Mucosa of gallbladder (tissue), 1 donor: ENCODE data around the gene NUMBL. TPM values are rescaled to one million over a fixed set of nuclear protein-coding genes. Genes with fewer than 3 reads are reported as not detected.
"Not testable (repeated sequence)": the region's sequence is repeated elsewhere in the genome, so short reads cannot be mapped to it uniquely, and the experiment has no call there.

ENCODE experiments used
- DNase-seq: peaks from one replicate; pipeline ENCODE4 v3.0.0-alpha.2; 2020; ENCODE audit warnings: low spot score
- total RNA-seq: library from RNA; stranded (reverse); gene quantifications from one replicate; pipeline ENCODE4 v1.2.1, GENCODE V29; 2021
- donor health status: DM: no; HTN: no; CAD: no.

The NUMBL gene
- total RNA-seq, 1 donor from 2014 or later: 52.9 TPM

DNA sequence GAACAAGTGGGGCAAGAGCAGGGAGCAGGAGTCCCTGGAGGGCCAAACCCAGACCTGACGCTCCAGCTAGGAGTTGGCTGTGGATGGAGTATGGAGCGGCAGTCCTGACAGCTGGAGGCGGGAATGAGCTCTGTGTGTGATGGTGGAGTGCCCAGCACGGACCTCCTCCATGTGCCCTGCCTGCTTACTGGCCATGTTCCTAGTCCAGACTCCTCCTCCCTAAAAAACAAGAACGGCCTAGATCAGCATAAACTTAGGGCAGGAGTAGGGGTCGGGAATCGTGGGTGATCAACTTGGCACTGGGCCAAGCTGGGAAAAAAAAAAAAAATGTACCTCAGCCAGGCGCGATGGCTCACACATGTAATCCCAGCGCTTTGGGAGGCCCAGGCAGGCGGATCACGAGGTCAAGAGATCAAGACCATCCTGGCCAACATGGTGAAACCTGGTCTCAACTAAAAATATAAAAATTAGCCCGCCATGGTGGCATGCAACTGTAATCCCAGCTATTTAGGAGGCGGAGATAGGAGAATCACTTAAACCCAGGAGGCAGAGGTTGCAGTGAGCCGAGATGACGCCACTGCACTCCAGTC lies 59.8 kb downstream of the NUMBL start:
- DNase-seq: no peak

DNA sequence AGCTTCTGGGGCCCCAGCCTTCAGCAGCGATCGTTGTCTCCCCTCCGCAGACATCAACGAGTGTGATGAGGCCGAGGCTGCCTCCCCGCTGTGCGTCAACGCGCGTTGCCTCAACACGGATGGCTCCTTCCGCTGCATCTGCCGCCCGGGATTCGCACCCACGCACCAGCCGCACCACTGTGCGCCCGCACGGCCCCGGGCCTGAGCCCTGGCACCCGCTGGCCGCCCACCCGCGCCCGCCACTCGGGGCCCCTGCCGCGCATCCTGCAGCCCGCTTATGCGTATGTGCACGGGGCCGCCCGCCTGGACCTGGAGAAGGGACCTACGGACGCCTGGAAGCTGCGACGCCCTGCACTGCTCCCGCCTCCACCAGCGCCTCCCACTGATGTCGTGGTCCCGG lies 61.1 kb downstream of the NUMBL start:
- no peak for DNase-seq

DNA sequence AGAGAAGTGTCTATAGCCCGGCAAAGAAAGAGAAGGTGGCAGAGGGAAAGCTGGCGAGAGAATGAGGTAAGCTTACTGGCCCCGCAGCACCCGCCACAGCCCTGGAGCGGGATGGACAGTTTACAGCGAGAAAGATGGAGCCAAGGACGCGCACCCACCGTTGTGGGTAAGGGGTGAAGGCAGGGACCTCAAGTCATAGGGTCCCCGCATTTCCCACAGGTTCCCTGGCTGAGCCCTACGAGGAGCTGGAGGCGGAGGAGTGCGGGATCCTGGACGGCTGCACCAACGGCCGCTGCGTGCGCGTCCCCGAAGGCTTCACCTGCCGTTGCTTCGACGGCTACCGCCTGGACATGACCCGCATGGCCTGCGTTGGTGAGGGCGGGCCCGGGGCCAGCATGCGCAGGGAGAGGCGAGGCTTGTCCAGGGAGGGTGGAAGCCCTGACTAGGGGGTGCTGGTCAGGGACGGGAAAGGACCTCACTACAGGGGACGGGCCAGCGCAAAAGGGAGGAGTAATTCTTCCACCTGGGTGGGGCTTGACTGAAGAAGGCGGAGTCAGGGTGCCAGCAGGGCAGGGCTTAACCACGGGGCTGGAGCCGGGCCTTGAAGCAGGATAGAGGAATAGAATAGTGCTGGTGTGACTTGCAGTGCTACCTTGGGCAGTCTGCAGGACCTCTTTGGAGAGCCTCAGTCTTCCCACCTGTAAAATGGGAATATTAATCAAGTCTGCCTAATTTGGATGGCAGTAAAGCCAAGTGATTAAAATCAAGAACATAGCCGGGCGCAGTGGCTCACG lies 62.8 kb downstream of the NUMBL start:
- no peak for DNase-seq

DNA sequence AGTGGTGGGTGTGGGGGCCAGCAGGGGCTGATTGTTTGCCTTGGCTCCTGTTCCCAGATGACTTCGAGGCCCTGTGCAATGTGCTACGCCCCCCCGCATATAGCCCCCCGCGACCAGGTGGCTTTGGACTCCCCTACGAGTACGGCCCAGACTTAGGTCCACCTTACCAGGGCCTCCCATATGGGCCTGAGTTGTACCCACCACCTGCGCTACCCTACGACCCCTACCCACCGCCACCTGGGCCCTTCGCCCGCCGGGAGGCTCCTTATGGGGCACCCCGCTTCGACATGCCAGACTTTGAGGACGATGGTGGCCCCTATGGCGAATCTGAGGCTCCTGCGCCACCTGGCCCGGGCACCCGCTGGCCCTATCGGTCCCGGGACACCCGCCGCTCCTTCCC lies 63.5 kb downstream of the NUMBL start:
- DNase-seq: no peak

DNA sequence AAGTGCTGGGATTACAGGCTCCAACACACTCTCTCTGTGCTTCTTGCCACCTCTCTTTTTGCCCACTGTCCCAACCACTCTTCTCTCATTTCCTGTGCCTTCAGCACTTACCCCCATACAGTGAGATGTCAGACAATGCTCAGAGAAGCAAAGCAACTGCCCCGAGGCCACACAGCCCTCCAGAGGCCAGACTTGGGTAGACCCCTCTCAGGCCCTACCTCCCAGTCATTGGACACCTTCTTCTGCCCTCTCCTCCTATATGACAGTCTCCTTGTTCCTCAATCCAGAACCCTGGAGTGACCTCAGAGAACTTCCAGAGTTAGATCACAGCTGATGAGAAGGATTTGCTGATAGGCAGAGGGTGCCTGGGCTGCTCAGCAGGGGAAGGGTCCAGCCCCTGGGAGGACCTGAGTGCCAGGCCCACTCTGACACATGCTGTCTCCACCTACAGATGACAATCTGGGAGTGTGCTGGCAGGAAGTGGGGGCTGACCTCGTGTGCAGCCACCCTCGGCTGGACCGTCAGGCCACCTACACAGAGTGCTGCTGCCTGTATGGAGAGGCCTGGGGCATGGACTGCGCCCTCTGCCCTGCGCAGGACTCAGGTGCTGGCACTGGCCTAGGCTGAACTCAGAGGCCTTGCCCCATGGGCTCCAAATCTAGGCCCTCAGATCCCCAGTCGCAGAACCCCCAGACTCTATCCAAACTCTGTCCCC lies 64.9 kb downstream of the NUMBL start:
- no peak for DNase-seq

DNA sequence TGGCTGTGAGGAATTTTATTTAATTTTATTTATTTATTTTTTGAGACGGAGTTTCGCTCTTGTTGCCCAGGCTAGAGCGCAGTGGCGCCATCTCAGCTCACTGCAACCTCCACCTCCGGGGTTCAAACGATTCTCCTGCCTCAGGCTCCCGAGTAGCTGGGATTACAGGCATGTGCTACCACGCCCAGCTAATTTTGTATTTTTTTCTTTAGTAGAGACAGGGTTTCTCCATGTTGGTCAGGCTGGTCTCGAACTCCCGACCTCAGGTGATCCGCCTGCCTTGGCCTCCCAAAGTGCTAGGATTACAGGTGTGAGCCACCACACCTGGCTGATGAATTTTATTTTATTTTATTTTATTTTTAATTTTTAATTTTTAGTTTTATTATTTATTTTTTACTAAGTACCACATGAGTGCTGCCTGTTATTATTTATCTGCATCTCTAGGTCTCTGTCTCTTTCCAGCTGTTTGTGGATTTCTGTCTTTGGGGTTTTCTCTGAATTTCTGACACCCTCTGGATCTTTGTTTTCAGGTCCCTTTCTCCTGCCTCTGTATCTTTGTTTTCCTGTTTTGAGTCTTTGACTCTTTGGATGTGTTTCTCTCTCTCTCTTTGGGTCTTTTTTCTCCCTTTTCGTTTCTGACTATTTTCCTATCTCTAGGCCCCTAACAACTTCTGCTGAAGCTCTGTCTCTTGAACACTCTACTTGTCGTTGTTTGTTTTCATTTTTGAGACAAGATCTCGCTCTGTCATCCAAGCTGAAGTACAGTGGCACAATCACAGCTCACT lies 65.9 kb downstream of the NUMBL start:
- not testable (repeated sequence) for DNase-seq

DNA sequence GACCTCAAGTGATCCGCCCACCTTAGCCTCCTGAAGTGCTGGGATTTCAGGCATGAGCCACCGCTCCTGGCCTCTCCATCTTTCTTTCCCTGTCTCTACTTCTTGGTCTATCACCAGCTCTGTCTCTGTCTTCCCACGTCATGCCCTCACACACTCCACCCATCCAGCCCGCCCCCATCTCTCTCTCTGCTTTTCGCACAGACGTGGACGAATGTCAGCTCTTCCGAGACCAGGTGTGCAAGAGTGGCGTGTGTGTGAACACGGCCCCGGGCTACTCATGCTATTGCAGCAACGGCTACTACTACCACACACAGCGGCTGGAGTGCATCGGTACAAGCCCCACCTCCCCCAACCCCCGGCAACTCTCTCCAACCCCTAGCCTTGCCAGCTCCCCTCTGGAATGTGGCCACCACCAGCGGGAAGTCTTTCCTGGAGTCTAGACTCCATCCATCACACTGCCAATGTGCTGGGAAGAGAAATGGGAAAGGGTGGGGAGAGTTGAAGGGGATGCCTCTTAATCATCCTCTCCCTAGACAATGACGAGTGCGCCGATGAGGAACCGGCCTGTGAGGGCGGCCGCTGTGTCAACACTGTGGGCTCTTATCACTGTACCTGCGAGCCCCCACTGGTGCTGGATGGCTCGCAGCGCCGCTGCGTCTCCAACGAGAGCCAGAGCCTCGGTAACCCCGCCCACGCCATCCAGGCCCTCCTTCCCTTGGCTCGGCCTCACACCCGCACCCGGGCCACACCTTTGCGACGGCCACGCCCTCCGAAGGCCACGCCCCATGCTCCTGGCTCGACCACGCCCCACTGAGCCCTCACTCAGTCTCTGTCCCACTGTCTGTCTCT lies 66.8 kb downstream of the NUMBL start:
- DNase-seq: no peak

DNA sequence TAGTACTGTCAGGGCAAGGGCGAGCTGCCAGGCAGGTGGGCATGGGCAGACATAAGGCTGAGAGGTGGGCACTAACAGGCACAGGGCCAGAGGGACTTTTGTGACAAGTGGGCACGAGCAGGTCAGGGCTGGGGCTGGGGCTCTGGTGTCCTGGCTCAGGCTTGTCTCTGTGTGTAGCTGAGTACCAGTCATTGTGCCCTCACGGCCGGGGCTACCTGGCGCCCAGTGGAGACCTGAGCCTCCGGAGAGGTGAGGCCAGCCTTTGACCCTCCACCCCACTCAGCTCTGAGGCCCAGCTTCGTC lies 67.7 kb downstream of the NUMBL start:
- DNase-seq: no peak

DNA sequence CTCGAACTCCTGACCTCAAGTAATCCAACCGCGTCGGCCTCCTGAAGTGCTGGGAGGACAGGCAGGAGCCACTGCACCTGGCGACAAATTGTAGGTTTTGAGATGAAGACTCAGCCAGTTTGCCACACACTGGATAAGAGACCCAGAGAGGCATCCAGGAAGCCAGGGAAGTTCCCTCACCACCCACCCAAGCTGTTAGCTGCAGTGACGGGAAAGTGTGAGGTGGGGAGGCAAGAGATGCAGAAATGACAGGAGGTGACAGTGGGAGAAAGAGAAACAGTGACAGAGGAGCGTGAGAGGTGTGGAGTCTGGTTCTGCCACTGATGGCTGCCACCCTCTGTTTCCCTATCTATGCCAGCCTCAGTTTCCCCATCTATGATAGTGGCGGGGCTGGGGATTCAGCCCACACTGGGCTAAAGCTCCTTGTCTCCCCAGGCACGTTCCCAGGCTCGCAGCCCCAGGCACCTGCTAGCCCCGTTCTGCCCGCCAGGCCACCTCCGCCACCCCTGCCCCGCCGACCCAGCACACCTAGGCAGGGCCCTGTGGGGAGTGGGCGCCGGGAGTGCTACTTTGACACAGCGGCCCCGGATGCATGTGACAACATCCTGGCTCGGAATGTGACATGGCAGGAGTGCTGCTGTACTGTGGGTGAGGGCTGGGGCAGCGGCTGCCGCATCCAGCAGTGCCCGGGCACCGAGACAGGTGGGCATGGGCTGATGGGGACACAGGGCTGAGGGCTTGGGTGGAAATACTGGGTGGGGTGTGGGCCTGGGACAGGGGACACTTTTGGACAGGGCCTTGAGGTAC lies 68.3 kb downstream of the NUMBL start:
- no peak for DNase-seq

DNA sequence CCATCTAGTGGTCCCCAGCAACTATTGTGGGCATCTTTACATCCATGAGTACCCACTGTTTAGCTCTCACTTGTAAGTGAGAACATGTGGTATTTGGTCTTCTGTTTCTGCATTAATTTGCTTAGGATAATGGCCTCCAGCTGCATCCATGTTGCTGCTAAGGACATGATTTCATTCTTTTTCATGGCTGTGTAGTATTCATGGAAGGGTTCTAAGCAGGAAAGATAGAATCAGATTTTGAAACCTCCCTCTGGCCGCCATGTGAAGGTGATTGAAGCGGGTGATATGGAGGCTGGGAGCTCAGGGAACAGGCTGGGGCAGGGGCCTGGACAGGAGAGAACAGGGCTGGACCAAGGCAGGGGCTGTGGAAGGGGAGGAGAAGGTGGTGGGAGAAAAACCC lies 69.2 kb downstream of the NUMBL start:
- DNase-seq: no peak

DNA sequence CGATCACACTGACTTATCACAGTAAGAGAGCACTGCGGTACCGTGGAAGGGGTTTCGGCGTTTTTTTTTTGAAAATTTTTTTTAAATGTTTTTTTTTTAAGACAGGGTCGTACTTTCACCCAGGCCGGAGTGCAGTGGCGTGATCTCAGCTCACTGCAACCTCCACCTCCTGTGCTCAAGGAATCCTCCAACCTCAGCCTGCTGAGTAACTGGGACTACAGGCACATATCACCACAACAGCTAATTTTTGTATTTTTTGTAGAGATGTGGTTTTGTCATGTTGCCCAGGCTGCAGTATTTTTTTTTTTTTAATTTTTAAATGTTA lies 70.3 kb downstream of the NUMBL start:
- DNase-seq: no peak

DNA sequence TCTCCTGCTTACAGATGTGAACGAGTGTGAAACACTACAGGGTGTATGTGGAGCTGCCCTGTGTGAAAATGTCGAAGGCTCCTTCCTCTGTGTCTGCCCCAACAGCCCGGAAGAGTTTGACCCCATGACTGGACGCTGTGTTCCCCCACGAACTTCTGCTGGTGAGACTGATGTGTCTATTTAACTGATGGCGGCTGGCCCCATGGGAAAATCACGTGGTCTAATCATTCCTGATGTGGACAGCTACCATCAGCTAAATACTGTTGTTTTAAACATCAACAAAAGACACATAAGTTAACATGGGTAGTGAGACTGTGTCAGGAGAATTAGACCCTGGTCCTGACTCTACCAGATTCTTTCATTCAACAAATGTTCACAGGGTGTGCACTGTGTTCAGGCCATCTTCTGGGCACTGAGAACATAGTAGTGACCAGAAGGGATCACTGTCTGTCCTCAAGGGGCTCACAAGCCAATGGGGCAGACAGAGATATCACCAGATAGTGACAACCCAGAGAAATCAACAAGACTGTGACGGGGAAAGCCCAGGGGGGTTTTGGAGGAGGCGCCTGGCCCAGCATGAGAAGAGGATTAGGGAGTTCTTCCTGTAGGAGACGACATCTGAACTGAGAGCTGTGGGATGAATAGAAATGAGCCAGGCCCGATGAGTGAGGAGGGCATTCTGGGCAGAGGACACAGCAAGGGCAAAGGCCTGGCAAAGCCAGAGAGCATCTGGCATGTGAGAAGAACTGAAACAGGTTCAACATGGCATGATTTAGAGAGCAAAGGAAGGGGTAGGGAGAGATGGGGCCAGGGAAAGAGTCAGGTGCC lies 70.9 kb downstream of the NUMBL start:
- DNase-seq: no peak

DNA sequence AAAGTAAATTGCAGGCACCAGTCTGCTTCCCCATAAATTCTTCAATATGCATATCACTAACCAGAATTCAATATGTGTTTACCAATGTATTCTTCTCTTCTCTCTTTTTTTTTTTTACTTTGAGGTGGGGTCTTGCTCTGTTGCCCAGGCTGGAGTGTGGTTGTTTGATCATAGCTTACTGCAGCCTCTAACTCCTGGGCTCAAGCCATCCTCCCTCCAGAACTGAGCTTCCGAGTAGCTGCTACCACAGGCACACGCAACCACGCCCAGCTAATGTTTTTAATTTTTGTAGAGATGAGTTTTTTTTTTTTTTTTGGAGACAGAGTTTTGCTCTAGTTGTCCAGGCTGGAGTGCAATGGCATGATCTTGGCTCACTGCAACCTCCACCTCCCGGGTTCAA lies 72.5 kb downstream of the NUMBL start:
- no peak for DNase-seq

DNA sequence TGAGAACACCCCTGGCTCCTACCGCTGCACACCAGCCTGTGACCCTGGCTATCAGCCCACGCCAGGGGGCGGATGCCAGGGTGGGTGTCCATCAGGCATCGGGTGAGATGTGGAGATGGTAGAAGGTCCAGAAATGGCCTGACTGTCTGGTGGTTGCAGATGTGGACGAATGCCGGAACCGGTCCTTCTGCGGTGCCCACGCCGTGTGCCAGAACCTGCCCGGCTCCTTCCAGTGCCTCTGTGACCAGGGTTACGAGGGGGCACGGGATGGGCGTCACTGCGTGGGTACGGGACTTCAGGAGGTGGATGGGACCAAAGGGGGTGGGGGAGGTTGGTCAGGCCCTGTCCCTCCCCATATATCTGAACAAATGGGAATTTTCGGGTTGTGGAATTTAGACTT lies 73.5 kb downstream of the NUMBL start:
- no peak for DNase-seq

DNA sequence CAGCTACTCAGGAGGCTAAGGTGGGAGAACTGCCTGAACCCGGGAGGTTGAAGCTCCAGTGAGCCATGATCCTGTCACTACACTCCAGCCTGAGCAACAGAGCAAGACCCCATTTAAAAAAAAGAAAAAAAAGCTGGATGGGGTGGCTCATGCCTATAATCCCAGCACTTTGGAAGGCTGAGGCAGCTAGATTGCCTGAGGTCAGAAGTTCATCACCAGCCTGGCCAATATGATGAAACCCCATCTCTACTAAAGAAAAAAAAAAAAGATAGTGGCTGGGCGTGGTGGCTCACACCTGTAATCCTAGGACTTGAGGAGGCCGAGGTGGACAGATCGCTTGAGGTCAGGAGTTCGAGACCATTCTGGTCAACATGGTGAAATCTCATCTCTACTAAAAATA lies 74.3 kb downstream of the NUMBL start:
- DNase-seq: no peak

Other genes starting within 250 kb of the NUMBL start
- gene SERTAD3, start 246.3 kb downstream of the NUMBL start, total RNA-seq: 38.8 TPM
- 65.9 TPM for gene BLVRB, start 224.9 kb downstream of the NUMBL start, total RNA-seq
- gene SPTBN4, start 223.7 kb downstream of the NUMBL start, total RNA-seq: 3.5 TPM
- gene SHKBP1, start 113.8 kb downstream of the NUMBL start, total RNA-seq: 80.9 TPM
- gene LTBP4, start 89.3 kb downstream of the NUMBL start, total RNA-seq: 225 TPM
- gene COQ8B, start 26.2 kb upstream of the NUMBL start, total RNA-seq: 76.4 TPM
- 21.4 TPM for gene ITPKC, start 26.5 kb upstream of the NUMBL start, total RNA-seq
- 11.6 TPM for gene ACTMAP, start 59.8 kb upstream of the NUMBL start, total RNA-seq
- 58.1 TPM for gene SNRPA, start 60.6 kb upstream of the NUMBL start, total RNA-seq
- gene MIA, start 84.9 kb upstream of the NUMBL start, total RNA-seq: 4.5 TPM
- gene RAB4B, start 87.6 kb upstream of the NUMBL start, total RNA-seq: 54.4 TPM
- gene EGLN2, start 108.5 kb upstream of the NUMBL start, total RNA-seq: 114 TPM
- 1.9 TPM for gene CYP2A6, start 159.8 kb upstream of the NUMBL start, total RNA-seq
- gene CYP2A7, start 191.6 kb upstream of the NUMBL start, total RNA-seq: 0.72 TPM